Measurements from ENCODE around the gene TMEM220. TPM values are rescaled to one million over a fixed set of nuclear protein-coding genes. Genes with fewer than 3 reads are reported as not detected.

Gene TMEM220
- total and polyA plus RNA-seq, 10 of the 15 experiments (the other 5 are each of a cell fraction or from before 2014, with no cell fraction given): 0.02 to 0.30 (median 0.06) TPM; not detected in 1

DNA sequence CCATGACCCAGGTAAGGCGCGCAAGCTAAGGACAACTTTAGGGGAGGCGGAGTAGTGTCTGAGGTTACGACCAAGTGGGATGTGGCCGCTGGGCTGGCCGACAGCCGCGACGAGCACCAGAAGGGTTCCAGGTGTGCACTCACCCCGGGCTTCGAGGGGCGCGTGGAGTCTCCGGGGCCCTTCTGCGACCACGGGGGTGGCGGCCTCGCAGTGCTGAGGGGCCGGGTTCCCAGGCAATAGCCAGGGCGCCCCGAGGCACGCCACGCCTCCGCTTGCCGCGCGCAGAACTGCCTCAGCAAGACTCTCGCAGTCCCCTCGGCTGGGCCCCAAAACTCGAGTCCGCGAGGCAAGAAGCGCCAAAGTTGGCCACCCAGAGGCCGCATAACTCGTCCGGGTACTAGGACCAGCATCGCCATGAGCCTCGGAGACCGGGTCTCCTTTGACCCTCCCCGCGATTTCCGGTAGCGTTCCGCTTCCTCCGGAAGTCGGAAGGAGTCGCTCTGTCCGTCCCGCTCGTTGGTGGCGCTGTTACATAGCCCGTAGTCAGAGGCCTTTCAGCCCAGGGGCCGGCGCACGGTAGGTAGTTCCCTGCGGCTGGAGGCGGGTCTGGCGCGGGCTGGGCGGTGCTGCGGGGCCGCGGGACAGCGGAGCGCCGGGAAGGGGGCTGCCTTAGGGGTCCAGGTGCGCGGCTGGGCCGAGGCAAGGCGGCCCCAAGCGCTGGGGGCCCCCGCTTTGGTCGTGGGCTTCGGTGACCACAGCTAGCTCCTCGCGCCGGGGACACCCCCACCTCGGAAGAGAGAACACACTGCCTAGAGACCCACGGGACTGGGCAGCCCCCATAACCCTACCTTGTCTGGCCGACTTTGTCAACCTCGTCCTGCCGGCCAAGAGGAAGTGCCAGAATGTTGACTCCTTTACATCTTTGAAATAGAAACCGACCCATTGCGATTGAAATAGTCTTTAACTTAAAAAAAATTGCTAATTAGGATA is 32.4 kb downstream of the TMEM220 start, which contains the start of the genes ADPRM and SCO1 (continued):
- TF ChIP-seq ATF3 (IDR thresholded peaks at IDR 0.05; ENCODE audit: borderline replicate concordance, extremely low read depth, low read depth, low read length): no peak
- peak; percentile 88 for TF ChIP-seq POU2F2 (IDR thresholded peaks at IDR 0.05; ENCODE audit: borderline replicate concordance, low read depth, low read length)
- TF ChIP-seq ZNF207 (IDR thresholded peaks at IDR 0.05; ENCODE audit: borderline replicate concordance): no peak
- peak; percentile 73 for TF ChIP-seq CHD2 (IDR thresholded peaks at IDR 0.05; ENCODE audit: borderline replicate concordance, low read depth, low read length)
- TF ChIP-seq ZBTB4 (CRISPR knock-in tag; IDR thresholded peaks at IDR 0.05): no peak
- peak; percentile 28; the same call in 1 of the 2 replicates for TF ChIP-seq NFIC (IDR thresholded peaks at IDR 0.05; ENCODE audit: low read depth, low read length)
- TF ChIP-seq, protein P1, sequence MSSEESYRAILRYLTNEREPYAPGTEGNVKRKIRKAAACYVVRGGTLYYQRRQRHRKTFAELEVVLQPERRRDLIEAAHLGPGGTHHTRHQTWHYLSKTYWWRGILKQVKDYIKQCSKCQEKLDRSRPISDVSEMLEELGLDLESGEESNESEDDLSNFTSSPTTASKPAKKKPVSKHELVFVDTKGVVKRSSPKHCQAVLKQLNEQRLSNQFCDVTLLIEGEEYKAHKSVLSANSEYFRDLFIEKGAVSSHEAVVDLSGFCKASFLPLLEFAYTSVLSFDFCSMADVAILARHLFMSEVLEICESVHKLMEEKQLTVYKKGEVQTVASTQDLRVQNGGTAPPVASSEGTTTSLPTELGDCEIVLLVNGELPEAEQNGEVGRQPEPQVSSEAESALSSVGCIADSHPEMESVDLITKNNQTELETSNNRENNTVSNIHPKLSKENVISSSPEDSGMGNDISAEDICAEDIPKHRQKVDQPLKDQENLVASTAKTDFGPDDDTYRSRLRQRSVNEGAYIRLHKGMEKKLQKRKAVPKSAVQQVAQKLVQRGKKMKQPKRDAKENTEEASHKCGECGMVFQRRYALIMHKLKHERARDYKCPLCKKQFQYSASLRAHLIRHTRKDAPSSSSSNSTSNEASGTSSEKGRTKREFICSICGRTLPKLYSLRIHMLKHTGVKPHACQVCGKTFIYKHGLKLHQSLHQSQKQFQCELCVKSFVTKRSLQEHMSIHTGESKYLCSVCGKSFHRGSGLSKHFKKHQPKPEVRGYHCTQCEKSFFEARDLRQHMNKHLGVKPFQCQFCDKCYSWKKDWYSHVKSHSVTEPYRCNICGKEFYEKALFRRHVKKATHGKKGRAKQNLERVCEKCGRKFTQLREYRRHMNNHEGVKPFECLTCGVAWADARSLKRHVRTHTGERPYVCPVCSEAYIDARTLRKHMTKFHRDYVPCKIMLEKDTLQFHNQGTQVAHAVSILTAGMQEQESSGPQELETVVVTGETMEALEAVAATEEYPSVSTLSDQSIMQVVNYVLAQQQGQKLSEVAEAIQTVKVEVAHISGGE (CRISPR knock-in tag; IDR thresholded peaks at IDR 0.05): peak; percentile 61
- TF ChIP-seq BACH1 (IDR thresholded peaks at IDR 0.05; ENCODE audit: borderline replicate concordance): peak; percentile 76; the same call in 1 of the 2 replicates
- TF ChIP-seq KLF5 (IDR thresholded peaks at IDR 0.05; ENCODE audit: partially characterized antibody): peak; percentile 43
- TF ChIP-seq, protein P2, sequence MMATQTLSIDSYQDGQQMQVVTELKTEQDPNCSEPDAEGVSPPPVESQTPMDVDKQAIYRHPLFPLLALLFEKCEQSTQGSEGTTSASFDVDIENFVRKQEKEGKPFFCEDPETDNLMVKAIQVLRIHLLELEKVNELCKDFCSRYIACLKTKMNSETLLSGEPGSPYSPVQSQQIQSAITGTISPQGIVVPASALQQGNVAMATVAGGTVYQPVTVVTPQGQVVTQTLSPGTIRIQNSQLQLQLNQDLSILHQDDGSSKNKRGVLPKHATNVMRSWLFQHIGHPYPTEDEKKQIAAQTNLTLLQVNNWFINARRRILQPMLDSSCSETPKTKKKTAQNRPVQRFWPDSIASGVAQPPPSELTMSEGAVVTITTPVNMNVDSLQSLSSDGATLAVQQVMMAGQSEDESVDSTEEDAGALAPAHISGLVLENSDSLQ (IDR thresholded peaks at IDR 0.05): peak; percentile 72
- TF ChIP-seq, protein P3, sequence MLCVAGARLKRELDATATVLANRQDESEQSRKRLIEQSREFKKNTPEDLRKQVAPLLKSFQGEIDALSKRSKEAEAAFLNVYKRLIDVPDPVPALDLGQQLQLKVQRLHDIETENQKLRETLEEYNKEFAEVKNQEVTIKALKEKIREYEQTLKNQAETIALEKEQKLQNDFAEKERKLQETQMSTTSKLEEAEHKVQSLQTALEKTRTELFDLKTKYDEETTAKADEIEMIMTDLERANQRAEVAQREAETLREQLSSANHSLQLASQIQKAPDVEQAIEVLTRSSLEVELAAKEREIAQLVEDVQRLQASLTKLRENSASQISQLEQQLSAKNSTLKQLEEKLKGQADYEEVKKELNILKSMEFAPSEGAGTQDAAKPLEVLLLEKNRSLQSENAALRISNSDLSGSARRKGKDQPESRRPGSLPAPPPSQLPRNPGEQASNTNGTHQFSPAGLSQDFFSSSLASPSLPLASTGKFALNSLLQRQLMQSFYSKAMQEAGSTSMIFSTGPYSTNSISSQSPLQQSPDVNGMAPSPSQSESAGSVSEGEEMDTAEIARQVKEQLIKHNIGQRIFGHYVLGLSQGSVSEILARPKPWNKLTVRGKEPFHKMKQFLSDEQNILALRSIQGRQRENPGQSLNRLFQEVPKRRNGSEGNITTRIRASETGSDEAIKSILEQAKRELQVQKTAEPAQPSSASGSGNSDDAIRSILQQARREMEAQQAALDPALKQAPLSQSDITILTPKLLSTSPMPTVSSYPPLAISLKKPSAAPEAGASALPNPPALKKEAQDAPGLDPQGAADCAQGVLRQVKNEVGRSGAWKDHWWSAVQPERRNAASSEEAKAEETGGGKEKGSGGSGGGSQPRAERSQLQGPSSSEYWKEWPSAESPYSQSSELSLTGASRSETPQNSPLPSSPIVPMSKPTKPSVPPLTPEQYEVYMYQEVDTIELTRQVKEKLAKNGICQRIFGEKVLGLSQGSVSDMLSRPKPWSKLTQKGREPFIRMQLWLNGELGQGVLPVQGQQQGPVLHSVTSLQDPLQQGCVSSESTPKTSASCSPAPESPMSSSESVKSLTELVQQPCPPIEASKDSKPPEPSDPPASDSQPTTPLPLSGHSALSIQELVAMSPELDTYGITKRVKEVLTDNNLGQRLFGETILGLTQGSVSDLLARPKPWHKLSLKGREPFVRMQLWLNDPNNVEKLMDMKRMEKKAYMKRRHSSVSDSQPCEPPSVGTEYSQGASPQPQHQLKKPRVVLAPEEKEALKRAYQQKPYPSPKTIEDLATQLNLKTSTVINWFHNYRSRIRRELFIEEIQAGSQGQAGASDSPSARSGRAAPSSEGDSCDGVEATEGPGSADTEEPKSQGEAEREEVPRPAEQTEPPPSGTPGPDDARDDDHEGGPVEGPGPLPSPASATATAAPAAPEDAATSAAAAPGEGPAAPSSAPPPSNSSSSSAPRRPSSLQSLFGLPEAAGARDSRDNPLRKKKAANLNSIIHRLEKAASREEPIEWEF (IDR thresholded peaks at IDR 0.05; ENCODE audit: insufficient replicate concordance, low read depth, low read length): no peak
- TF ChIP-seq FOS (IDR thresholded peaks at IDR 0.05; ENCODE audit: borderline replicate concordance, extremely low read depth, insufficient read length): no peak
- peak; percentile 65; the same call in 1 of the 2 replicates for TF ChIP-seq CREM (IDR thresholded peaks at IDR 0.05; ENCODE audit: low read depth)
- peak; percentile 85 for TF ChIP-seq IKZF1 (conservative IDR thresholded peaks at IDR 0.05)

Data from GM12878 (cell line).